ENCODE results near the gene LMO1. TPM values are rescaled to one million over a fixed set of nuclear protein-coding genes. Genes with fewer than 3 reads are reported as not detected.

The LMO1 gene
- polyA plus RNA-seq, 1 of the 3 experiments (the other 2 are of a cell fraction) = 0.12 TPM

GRCh38 chr11:8263109-8263768 is 439 bp downstream of the LMO1 start:
- peak overlapping the region in 1 of 2 experiments; percentile 97; a peak in 2 of 4 replicates for H3K27ac ChIP-seq (ENCODE audit: low read depth in 2 of 2, low read length in 1 of 2)
- WGBS (ENCODE audit: low lambda C conversion rate) = 3% methylated on average over 19 of the region's 53 CpGs
- peak overlapping the region; percentile 54 to 59 for H3K4me3 ChIP-seq (ENCODE audit: low read depth in 2 of 2, low read length in 1 of 2)
- no peaks in the 10 kb centered on the region for H3K9me3 ChIP-seq
- no peaks in the 10 kb centered on the region for H4K20me1 ChIP-seq (ENCODE audit: insufficient read depth)
- no peak overlapping the region for H3K9ac ChIP-seq
- peaks cover 5 to 74% of the 10 kb centered on the region in 2 experiments; a peak in 2 of 4 replicates for H3K4me1 ChIP-seq (ENCODE audit: control insufficient read depth in 1 of 2, insufficient read depth in 2 of 2, low read depth in 1 of 2, low read length in 1 of 2)
- peak; percentile 85 for DNase-seq
- peaks cover 3% of the 10 kb centered on the region for H3F3A ChIP-seq (replicated peaks; ENCODE audit: insufficient read depth)
- no peak for TF ChIP-seq POLR2AphosphoS5 (IDR thresholded peaks at IDR 0.05; ENCODE audit: low read depth, low read length)
- no peak for TF ChIP-seq RFX5 (IDR thresholded peaks at IDR 0.05; ENCODE audit: low read length)
- TF ChIP-seq, protein P1, sequence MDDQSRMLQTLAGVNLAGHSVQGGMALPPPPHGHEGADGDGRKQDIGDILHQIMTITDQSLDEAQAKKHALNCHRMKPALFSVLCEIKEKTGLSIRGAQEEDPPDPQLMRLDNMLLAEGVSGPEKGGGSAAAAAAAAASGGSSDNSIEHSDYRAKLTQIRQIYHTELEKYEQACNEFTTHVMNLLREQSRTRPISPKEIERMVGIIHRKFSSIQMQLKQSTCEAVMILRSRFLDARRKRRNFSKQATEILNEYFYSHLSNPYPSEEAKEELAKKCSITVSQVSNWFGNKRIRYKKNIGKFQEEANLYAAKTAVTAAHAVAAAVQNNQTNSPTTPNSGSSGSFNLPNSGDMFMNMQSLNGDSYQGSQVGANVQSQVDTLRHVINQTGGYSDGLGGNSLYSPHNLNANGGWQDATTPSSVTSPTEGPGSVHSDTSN (IDR thresholded peaks at IDR 0.05) = no peak
- no peak for TF ChIP-seq NRF1 (IDR thresholded peaks at IDR 0.05; ENCODE audit: low read depth, low read length)
- TF ChIP-seq YY1 (IDR thresholded peaks at IDR 0.05; ENCODE audit: low read depth) = no peak
- TF ChIP-seq EP300 (IDR thresholded peaks at IDR 0.05; ENCODE audit: borderline replicate concordance in 1 of 2, low read depth in 1 of 2, low read length in 1 of 2) = no peak
- TF ChIP-seq SIN3A (IDR thresholded peaks at IDR 0.05; ENCODE audit: borderline replicate concordance, low read depth, low read length) = no peak
- TF ChIP-seq, protein P2, sequence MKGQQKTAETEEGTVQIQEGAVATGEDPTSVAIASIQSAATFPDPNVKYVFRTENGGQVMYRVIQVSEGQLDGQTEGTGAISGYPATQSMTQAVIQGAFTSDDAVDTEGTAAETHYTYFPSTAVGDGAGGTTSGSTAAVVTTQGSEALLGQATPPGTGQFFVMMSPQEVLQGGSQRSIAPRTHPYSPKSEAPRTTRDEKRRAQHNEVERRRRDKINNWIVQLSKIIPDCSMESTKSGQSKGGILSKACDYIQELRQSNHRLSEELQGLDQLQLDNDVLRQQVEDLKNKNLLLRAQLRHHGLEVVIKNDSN (IDR thresholded peaks at IDR 0.05; ENCODE audit: borderline replicate concordance, low read depth) = no peak
- TF ChIP-seq FOSL2 (IDR thresholded peaks at IDR 0.05; ENCODE audit: borderline replicate concordance, low read depth) = no peak
- peaks cover 47% of the 10 kb centered on the region for H3K27me3 ChIP-seq (ENCODE audit: insufficient read depth)
- ChIA-PET POLR2A (interaction anchor here (0.9 to 3.8 kb wide), 12 partner anchors 13 to 91 kb away, joined by 3 to 62 read pairs (median 8); no protein-coding TSS in a partner anchor), CTCF (interaction anchor here (0.6 to 29.7 kb wide), 43 partner anchors 8 to 608 kb away, joined by 3 to 604 read pairs (median 5); partner anchors contain the start of genes RIC3, RPL27A and TRIM66)
- H3K36me3 ChIP-seq (replicated peaks in 1 of 2; ENCODE audit: control insufficient read depth in 1 of 2, insufficient read depth in 2 of 2, low read length in 1 of 2) = no peaks in the 10 kb centered on the region
- no peaks in the 10 kb centered on the region for H3K9me2 ChIP-seq
- no peaks in the 10 kb centered on the region for H3K79me2 ChIP-seq (ENCODE audit: insufficient read depth)
- H3K4me2 ChIP-seq = peak overlapping the region; percentile 90
- peak overlapping the region; percentile 51; the same call in 1 of the 2 replicates for H2AFZ ChIP-seq (ENCODE audit: low read depth)

DNA sequence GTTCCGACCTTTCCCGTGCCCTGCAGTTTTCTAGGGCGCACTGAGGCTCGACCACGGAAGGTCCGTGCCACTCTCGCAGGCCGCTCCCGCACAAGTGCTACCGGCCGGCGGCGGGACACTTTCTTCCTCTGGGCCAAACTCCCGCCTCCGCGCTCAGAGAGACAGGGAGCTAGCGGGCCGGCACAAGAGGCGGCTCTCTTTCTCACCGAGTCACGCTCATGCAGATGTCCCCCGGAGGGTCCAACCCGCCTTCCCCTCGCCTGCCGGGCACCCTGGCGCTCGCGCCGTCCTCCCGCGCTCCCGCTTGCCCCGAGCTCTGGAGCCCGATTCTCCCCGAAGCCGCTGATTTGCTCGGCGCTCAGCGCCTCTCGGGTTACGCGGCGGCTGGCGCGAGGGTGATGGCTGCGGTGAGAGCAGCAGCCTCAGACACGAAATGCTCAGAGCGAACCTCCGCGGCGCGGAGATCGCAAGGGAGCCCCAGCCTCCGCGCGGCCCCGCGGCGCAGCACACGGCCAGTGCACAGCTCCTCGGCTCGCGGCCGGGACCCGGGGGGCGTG is 1.0 kb downstream of the LMO1 start:
- CTCF ChIA-PET = interaction anchor here (0.6 to 29.7 kb wide), 32 partner anchors 9 to 609 kb away, joined by 3 to 604 read pairs (median 7); partner anchors contain the start of gene RIC3
- H3K79me2 ChIP-seq (ENCODE audit: insufficient read depth) = no peaks in the 10 kb centered on the region
- H3K9me3 ChIP-seq = no peaks in the 10 kb centered on the region
- H3K9ac ChIP-seq = no peak overlapping the region
- no peaks in the 10 kb centered on the region for H3K9me2 ChIP-seq
- H4K20me1 ChIP-seq (ENCODE audit: insufficient read depth) = no peaks in the 10 kb centered on the region
- DNase-seq = no peak
- H3K4me2 ChIP-seq = peak overlapping the region; percentile 90
- peak overlapping the region in 1 of 2 experiments; percentile 97; a peak in 2 of 4 replicates for H3K27ac ChIP-seq (ENCODE audit: low read depth in 2 of 2, low read length in 1 of 2)
- peak overlapping the region; percentile 54 to 59 for H3K4me3 ChIP-seq (ENCODE audit: low read depth in 2 of 2, low read length in 1 of 2)
- H3F3A ChIP-seq (replicated peaks; ENCODE audit: insufficient read depth) = peaks cover 3% of the 10 kb centered on the region
- H3K36me3 ChIP-seq (replicated peaks in 1 of 2; ENCODE audit: control insufficient read depth in 1 of 2, insufficient read depth in 2 of 2, low read length in 1 of 2) = no peaks in the 10 kb centered on the region
- WGBS (ENCODE audit: low lambda C conversion rate) = 15% methylated on average over 21 of the region's 66 CpGs
- H3K27me3 ChIP-seq (ENCODE audit: insufficient read depth) = peaks cover 44% of the 10 kb centered on the region
- peaks cover 5 to 78% of the 10 kb centered on the region in 2 experiments; a peak in 2 of 4 replicates for H3K4me1 ChIP-seq (ENCODE audit: control insufficient read depth in 1 of 2, insufficient read depth in 2 of 2, low read depth in 1 of 2, low read length in 1 of 2)
- H2AFZ ChIP-seq (ENCODE audit: low read depth) = 0 out of 2 replicates have a peak overlapping the region, but pooled peaks have one; percentile 51
- POLR2A ChIA-PET = interaction anchor here (0.9 to 3.8 kb wide), 8 partner anchors 13 to 70 kb away, joined by 3 to 62 read pairs (median 12); no protein-coding TSS in a partner anchor
- no peak for TF ChIP-seq NRF1 (IDR thresholded peaks at IDR 0.05; ENCODE audit: low read depth, low read length)
- TF ChIP-seq, protein P3, sequence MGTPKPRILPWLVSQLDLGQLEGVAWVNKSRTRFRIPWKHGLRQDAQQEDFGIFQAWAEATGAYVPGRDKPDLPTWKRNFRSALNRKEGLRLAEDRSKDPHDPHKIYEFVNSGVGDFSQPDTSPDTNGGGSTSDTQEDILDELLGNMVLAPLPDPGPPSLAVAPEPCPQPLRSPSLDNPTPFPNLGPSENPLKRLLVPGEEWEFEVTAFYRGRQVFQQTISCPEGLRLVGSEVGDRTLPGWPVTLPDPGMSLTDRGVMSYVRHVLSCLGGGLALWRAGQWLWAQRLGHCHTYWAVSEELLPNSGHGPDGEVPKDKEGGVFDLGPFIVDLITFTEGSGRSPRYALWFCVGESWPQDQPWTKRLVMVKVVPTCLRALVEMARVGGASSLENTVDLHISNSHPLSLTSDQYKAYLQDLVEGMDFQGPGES (IDR thresholded peaks at IDR 0.05; ENCODE audit: low read depth, low read length) = no peak
- TF ChIP-seq, protein P2 (IDR thresholded peaks at IDR 0.05; ENCODE audit: borderline replicate concordance, low read depth) = no peak
- no peak for TF ChIP-seq MXI1 (IDR thresholded peaks at IDR 0.05; ENCODE audit: low read depth, low read length)
- TF ChIP-seq EZH2phosphoT487 (IDR thresholded peaks at IDR 0.05; ENCODE audit: borderline replicate concordance, low read depth) = no peak
- no peak for TF ChIP-seq GABPA (IDR thresholded peaks at IDR 0.05; ENCODE audit: low read depth)
- TF ChIP-seq, protein P1 (IDR thresholded peaks at IDR 0.05) = no peak
- TF ChIP-seq MEF2A (IDR thresholded peaks at IDR 0.05; ENCODE audit: borderline replicate concordance, low read depth) = no peak
- TF ChIP-seq JUND (IDR thresholded peaks at IDR 0.05) = no peak
